HG03025 (cell line): Measurements from ENCODE around the gene FERD3L.

Experiments used
- ATAC-seq: cut with Tn5 transposase; IDR thresholded peaks from one replicate; pipeline ENCODE4 v1.9.1; 2021; ENCODE audit warnings: mild to moderate bottlenecking, moderate library complexity; ENCODE audit not compliant: unreplicated experiment, low FRiP score

The FERD3L gene

DNA sequence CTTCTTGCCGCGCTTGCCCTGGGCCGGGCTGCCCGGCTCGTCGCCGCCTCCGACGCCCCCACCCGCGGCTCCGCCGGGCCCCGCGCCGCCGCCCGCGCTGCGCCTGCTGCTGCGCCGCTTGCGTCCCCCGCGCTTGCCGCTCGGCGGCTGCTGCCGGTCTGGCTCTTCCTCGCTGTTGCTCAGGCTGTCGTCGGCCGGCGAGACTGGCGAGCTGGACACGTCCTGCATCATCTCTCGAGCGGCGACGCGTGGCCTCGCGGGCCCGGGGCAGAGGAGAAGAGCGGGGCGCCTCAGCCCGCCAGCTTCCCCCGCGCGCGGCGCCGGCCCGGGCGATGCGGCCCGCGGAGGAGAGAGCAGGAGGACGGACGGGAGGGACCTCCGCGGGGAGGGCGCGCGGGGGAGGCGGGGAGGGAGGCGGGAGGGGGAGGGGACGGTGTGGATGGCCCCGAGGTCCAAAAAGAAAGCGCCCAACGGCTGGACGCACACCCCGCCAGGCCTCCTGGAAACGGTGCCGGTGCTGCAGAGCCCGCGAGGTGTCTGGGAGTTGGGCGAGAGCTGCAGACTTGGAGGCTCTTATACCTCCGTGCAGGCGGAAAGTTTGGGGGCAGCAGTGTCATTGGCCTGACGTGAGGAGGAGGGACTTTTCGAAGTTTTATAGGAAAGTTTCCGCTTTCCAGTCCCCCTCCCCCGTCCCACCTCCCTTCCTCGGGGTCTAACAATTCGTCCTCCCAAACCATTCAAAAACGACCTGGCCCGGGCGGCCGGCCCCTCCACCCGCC lies 27.9 kb downstream of the FERD3L start, which contains the start of gene TWIST1:
TSS of gene TWIST1 (minus strand) at position 546 of the 779 bp plus-strand sequence. CDS start at position 231, 315 bp downstream.
- no peak for ATAC-seq

GRCh38 chr7:19116121-19117090 lies 28.8 kb downstream of the FERD3L start:
- ATAC-seq = no peak

DNA sequence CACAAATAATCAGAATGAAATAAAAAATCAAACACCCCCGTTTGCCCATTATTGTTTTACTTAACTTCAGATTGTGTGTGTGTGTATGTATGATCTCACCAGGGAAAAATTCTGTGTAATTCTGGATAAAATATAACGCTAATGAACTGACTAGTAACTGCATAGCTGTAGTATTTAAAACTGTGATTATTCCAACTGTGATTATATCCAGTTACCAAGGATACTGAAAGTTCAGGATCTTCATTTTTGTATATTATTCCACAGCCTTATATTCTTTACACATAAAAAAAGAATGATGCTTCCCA lies 30.7 kb downstream of the FERD3L start:
- ATAC-seq = no peak

GRCh38 chr7:19113855-19114550 lies 31.2 kb downstream of the FERD3L start:
- no peak for ATAC-seq

GRCh38 chr7:19113002-19113350 lies 32.2 kb downstream of the FERD3L start:
- no peak for ATAC-seq

GRCh38 chr7:19112274-19113001 lies 32.8 kb downstream of the FERD3L start:
- no peak for ATAC-seq

GRCh38 chr7:19111474-19112273 lies 33.5 kb downstream of the FERD3L start:
- ATAC-seq = no peak

DNA sequence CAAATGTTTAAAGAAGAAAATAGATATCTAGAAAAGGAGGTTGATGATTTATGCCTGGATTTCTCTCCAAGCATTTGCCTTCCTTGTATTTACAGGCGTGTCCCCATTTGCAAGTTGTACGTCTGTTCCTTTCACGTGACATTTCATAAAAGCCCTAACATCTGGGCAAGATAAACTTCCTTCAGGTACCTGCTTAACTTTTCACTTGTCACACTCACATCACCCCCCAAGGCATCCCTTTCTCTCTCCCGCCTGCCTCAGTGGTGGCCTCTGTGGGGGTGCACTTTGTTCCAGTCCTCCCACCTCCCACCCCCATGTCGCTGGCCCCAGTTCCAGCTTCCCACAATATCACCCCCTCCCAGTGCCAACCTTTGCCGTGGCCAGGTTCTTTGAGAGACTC lies 34.4 kb downstream of the FERD3L start:
- no peak for ATAC-seq

- ATAC-seq = no peak
Observed at GRCh38 chr7:19110026-19110730, 35.0 kb downstream of the FERD3L start.

DNA sequence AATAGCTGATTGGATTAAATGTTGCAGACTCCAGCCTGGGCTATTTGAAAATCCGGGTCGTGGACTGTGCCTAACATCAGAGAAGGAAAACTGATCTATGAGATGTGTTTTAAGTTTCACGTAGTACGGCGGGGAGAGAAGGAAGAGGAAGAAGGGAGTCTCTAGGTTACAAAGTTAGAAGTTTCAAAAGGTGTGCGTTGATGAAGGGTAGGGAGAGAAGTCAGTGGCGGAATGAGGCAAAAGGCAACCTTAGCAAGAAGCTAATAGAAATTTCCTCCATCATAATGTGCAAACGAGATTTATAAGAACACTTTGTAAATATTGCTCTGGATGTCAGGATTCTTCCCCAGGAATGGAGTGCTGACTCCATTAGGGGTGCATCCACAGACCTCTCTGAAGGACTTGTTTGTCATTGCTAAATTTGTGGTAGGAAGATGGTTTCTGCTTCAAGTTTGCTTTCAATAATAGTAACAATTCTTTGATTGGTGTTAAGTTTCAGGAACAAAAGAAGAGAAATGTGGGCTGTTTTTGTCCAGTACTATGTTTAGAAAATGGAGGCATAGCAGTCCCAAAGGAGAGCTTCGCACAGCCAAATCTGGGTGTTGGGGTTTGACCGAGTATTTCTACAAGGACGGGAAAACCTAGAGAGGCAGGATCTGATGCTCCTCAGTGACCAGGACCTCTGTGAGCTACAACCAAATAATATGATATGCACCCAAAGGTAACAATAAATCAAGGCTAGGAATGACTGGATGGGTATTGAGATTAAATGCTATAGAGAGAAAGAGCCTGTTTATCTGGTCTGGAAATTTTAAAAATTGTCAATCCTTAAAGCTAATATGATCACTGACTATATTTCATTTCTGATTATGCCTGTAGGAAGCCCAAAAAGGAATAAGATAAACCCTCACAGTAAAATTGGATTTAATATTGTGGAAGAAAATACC lies 35.9 kb downstream of the FERD3L start:
- no peak for ATAC-seq

- ATAC-seq = no peak
Observed at GRCh38 chr7:19107356-19108146, 37.7 kb downstream of the FERD3L start.

DNA sequence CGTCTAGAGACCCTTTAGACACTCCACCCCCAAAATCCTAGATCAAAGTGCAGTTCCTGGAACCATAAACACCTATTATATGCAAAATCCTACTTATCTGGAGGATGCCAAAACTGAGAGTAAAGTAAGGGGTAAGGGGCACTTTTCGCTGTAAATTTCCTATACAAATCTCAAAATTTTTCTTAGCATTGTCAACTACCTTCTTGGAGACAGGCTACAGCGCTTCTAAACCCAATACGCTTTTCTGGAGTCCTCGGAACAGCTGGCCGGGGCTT lies 38.2 kb downstream of the FERD3L start:
- no peak for ATAC-seq

DNA sequence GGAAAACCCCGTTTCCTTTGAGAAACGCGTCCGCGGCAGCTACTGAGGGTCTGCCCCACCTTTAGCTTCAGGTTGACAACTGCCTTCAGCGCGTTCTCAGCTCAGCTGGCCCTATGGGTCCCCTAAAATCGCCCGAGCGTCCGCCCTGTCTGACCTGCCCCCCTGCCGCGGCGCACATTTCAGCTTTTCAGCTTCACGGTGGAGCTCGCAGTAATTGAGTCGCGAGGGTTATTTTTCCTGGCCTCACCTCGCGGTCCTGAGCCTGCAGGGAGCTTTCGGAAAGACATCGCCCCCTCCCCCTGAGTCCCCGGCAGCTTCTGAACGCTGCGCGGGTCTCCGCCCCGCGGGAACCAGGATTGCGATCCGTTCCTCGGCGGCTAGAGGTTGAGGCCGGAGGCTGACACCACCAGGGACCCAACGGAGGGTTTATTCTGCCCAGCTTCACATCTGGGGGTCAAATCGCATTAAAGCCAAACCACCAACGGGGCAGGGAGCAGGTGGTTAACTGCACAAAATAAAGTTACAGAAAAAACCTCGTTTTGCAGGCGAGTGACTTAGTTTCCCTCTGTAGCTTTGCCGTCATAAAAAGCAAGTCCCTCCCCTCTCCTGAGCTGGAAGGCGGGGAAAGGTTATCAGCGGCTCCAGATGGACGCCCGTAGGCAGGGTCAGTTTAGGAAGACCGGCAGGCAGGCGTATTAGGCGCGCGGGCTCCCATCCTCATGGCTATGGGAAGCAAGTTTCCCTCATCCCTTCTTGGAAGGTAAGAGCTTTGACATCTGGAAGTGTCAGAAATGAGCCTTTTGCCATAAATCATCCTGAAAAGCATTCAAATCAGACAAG lies 38.8 kb downstream of the FERD3L start:
- no peak for ATAC-seq

- ATAC-seq = no peak
Observed at GRCh38 chr7:19105546-19105945, 39.7 kb downstream of the FERD3L start.

DNA sequence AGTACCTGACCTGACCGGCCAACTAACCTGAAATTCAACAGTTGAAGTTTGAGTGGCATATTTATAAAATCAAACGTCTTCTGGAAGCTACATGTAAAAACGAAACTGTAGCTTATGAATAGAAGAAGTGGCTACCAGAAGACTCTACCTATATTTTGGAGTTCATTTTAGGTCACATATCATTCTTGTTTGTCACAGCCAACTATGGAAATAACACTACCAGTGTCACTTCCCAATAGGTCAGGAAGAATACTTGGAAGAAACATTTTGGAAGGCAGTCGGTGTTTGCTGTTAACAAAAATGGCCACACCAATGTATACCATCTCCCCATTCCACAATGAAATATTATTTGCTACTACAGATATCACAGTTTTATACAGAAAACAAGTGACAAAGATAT lies 40.4 kb downstream of the FERD3L start:
- ATAC-seq = no peak

DNA sequence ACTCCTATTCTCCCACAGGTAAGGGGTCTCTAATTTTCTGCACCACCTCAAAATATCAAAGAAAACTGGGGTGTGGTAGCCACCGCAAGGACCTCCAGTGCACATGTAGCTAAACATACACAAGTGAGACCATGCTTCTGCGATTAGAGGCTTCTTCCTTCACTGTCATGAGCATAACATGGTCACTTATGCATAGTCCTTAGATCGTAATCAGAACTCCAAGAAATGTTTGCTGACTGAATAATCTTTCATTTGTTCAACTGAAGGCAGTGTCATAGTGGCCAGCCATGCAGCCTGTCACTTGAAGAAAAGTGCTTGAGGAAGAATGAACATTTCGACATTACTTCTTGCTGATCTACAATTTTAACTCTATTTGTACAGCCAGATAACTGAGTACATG lies 42.3 kb downstream of the FERD3L start:
- ATAC-seq = no peak

GRCh38 chr7:19101909-19102308 lies 43.3 kb downstream of the FERD3L start:
- no peak for ATAC-seq
